K562 (cell line): Measurements from ENCODE around the gene CCDC9B.

ENCODE experiments used
- CEBPB ChIP-seq: fragments of 450-650 bp; IDR thresholded peaks from 2 replicates; pipeline ENCODE4 v1.6.1; 2016; ENCODE audit warnings: missing genetic modification characterization, missing compliant biosample characterization
- FOXM1 ChIP-seq, 2 experiments: fragments of 450-650 bp in 1 of 2; sonication (generic) in 1 of 2; formaldehyde crosslinking in 1 of 2; IDR thresholded peaks; 2 replicates each; pipeline versions ENCODE4 v1.6.1 to v1.9.0; 2017 to 2022; ENCODE audit warnings: low read depth in 2 of 2, mild to moderate bottlenecking in 2 of 2, missing genetic modification reagents in 1 of 2, moderate library complexity in 1 of 2
- HDAC6 ChIP-seq: IDR thresholded peaks from 2 replicates; pipeline ENCODE4 v1.6.1; 2012; ENCODE audit warnings: low read depth, mild to moderate bottlenecking, control low read depth, inconsistent platforms, low read length, moderate library complexity
- KDM2B ChIP-seq: fragments of 250-450 bp; sonication (Bioruptor Pico); IDR thresholded peaks from 2 replicates; pipeline ENCODE4 v1.8.0; 2021; ENCODE audit warnings: mild to moderate bottlenecking, moderate library complexity
- MAFK ChIP-seq: IDR thresholded peaks from 2 replicates; pipeline ENCODE4 v1.6.1; 2011; ENCODE audit warnings: low read length, improper control_type of control experiment
- NR2F6 ChIP-seq: fragments of 450-650 bp; formaldehyde crosslinking; IDR thresholded peaks from 2 replicates; pipeline ENCODE4 v1.4.0; 2020; ENCODE audit warnings: mild to moderate bottlenecking
- POLR2A ChIP-seq: fragments of 450-650 bp; conservative IDR thresholded peaks from 2 replicates; pipeline ENCODE4 v1.6.1; 2016
- SMC3 ChIP-seq: conservative IDR thresholded peaks from 2 replicates; pipeline ENCODE4 v1.6.1; 2011; ENCODE audit warnings: low read depth, low read length, improper control_type of control experiment; ENCODE audit not compliant: insufficient read depth
- ZNF586 ChIP-seq: fragments of 450-650 bp; formaldehyde crosslinking; conservative IDR thresholded peaks from 2 replicates; pipeline ENCODE4 v1.4.0; 2020; ENCODE audit warnings: mild to moderate bottlenecking, moderate library complexity
- TF ChIP-seq, protein P1 (sequence below): fragments of 450-650 bp; IDR thresholded peaks from 2 replicates; pipeline ENCODE4 v1.6.1; 2016
- TF ChIP-seq, protein P2 (sequence below), 2 experiments: fragments of 450-650 bp; IDR thresholded peaks; 2 replicates each; pipeline ENCODE4 v1.6.1; 2016
- TF ChIP-seq, protein P3 (sequence below): sonication (generic); formaldehyde crosslinking; IDR thresholded peaks from 2 replicates; pipeline ENCODE4 v1.8.0; 2022; ENCODE audit warnings: mild to moderate bottlenecking, low read depth, missing genetic modification reagents
- TF ChIP-seq, protein P4 (sequence below), 3 experiments: IDR thresholded peaks in 2 of 3; conservative IDR thresholded peaks in 1 of 3; 2 replicates each; pipeline ENCODE4 v1.5.1; 2011 to 2012; ENCODE audit warnings: low read length in 3 of 3, mild to moderate bottlenecking in 3 of 3, control low read depth in 2 of 3, improper control_type of control experiment in 1 of 3, inconsistent platforms in 1 of 3, low read depth in 1 of 3, mixed read lengths in 1 of 3, moderate library complexity in 1 of 3; ENCODE audit not compliant: insufficient read depth in 2 of 3
- TF ChIP-seq, protein P5 (sequence below): sonication (generic); formaldehyde crosslinking; IDR thresholded peaks from 2 replicates; pipeline ENCODE4 v1.5.0; 2020; ENCODE audit warnings: missing genetic modification reagents

DNA sequence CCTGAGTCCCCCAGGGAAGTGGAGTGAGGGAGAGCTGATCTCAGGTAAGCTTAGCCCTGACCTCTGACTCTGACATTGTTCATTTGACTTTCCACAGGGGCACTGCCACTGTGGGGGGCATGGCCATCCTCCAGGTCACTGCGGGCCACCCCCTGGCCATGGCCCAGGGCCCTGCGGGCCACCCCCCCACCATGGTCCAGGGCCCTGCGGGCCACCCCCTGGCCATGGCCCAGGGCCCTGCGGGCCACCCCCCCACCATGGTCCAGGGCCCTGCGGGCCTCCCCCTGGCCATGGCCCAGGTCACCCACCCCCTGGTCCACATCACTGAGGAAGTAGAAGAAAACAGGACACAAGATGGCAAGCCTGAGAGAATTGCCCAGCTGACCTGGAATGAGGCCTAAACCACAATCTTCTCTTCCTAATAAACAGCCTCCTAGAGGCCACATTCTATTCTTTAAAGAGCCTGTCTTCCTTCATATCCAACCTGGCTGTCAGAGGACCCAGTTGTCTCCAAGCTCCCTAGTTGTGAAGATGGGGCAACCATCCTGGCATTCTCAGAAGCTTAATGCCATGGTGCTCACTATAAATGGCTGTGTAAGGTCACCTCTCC, 15.3 kb upstream of the CCDC9B start:
- TF ChIP-seq, protein P1, sequence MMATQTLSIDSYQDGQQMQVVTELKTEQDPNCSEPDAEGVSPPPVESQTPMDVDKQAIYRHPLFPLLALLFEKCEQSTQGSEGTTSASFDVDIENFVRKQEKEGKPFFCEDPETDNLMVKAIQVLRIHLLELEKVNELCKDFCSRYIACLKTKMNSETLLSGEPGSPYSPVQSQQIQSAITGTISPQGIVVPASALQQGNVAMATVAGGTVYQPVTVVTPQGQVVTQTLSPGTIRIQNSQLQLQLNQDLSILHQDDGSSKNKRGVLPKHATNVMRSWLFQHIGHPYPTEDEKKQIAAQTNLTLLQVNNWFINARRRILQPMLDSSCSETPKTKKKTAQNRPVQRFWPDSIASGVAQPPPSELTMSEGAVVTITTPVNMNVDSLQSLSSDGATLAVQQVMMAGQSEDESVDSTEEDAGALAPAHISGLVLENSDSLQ: no peak
- TF ChIP-seq, protein P2, sequence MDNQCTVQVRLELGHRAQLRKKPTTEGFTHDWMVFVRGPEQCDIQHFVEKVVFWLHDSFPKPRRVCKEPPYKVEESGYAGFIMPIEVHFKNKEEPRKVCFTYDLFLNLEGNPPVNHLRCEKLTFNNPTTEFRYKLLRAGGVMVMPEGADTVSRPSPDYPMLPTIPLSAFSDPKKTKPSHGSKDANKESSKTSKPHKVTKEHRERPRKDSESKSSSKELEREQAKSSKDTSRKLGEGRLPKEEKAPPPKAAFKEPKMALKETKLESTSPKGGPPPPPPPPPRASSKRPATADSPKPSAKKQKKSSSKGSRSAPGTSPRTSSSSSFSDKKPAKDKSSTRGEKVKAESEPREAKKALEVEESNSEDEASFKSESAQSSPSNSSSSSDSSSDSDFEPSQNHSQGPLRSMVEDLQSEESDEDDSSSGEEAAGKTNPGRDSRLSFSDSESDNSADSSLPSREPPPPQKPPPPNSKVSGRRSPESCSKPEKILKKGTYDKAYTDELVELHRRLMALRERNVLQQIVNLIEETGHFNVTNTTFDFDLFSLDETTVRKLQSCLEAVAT (IDR thresholded peaks at IDR 0.05): no peak
- TF ChIP-seq ZNF586 (CRISPR knock-in tag) (no peak), SMC3 (no peak), NR2F6 (no peak), FOXM1 (IDR thresholded peaks at IDR 0.05; ENCODE audit: low read depth) (no peak), FOXM1 (CRISPR knock-in tag; IDR thresholded peaks at IDR 0.05; ENCODE audit: low read depth) (no peak), MAFK (no peak), KDM2B (no peak), HDAC6 (no peak), CEBPB (tag) (no peak), POLR2A (no peak)
- TF ChIP-seq, protein P3, sequence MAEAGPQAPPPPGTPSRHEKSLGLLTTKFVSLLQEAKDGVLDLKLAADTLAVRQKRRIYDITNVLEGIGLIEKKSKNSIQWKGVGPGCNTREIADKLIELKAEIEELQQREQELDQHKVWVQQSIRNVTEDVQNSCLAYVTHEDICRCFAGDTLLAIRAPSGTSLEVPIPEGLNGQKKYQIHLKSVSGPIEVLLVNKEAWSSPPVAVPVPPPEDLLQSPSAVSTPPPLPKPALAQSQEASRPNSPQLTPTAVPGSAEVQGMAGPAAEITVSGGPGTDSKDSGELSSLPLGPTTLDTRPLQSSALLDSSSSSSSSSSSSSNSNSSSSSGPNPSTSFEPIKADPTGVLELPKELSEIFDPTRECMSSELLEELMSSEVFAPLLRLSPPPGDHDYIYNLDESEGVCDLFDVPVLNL: no peak
- TF ChIP-seq, protein P4, sequence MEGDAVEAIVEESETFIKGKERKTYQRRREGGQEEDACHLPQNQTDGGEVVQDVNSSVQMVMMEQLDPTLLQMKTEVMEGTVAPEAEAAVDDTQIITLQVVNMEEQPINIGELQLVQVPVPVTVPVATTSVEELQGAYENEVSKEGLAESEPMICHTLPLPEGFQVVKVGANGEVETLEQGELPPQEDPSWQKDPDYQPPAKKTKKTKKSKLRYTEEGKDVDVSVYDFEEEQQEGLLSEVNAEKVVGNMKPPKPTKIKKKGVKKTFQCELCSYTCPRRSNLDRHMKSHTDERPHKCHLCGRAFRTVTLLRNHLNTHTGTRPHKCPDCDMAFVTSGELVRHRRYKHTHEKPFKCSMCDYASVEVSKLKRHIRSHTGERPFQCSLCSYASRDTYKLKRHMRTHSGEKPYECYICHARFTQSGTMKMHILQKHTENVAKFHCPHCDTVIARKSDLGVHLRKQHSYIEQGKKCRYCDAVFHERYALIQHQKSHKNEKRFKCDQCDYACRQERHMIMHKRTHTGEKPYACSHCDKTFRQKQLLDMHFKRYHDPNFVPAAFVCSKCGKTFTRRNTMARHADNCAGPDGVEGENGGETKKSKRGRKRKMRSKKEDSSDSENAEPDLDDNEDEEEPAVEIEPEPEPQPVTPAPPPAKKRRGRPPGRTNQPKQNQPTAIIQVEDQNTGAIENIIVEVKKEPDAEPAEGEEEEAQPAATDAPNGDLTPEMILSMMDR (IDR thresholded peaks at IDR 0.05 in 2 of 3, conservative IDR thresholded peaks at IDR 0.05 in 1 of 3; ENCODE audit: insufficient read depth in 2 of 3, low read depth in 1 of 3, low read length in 3 of 3): no peak
- TF ChIP-seq, protein P5, sequence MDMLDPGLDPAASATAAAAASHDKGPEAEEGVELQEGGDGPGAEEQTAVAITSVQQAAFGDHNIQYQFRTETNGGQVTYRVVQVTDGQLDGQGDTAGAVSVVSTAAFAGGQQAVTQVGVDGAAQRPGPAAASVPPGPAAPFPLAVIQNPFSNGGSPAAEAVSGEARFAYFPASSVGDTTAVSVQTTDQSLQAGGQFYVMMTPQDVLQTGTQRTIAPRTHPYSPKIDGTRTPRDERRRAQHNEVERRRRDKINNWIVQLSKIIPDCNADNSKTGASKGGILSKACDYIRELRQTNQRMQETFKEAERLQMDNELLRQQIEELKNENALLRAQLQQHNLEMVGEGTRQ (CRISPR knock-in tag): no peak
